ENCODE measurements around the gene OR2T4. TPM values are rescaled to one million over a fixed set of nuclear protein-coding genes. Genes with fewer than 3 reads are reported as not detected.

Gene OR2T4
- total RNA-seq, 1 donor: not detected

GRCh38 chr1:248402748-248403147, 41.3 kb downstream of the OR2T4 start, which contains the start of gene OR2T1:
Gene OR2T1, plus strand, starts transcription at chr1:248403048. Its CDS starts 3,100 bp downstream, at chr1:248406148.
- no peak for DNase-seq (ENCODE audit: low read depth)
- H3K4me3 ChIP-seq (ENCODE audit: low read depth, low read length): no peak within 1 kb of the TSS
- TF ChIP-seq CTCF (IDR thresholded peaks at IDR 0.05; ENCODE audit: insufficient read depth, low read depth, low read length): no peak

GRCh38 chr1:248404024-248404423, 42.6 kb downstream of the OR2T4 start:
- H3K4me3 ChIP-seq (ENCODE audit: low read depth, low read length): no peak overlapping the region
- DNase-seq (ENCODE audit: low read depth): peak; percentile 20
- no peak for TF ChIP-seq CTCF (IDR thresholded peaks at IDR 0.05; ENCODE audit: insufficient read depth, low read depth, low read length)

- TF ChIP-seq CTCF (IDR thresholded peaks at IDR 0.05; ENCODE audit: insufficient read depth, low read depth, low read length): no peak
- no peak overlapping the region for H3K4me3 ChIP-seq (ENCODE audit: low read depth, low read length)
- DNase-seq (ENCODE audit: low read depth): no peak
Measured at GRCh38 chr1:248406721-248407692, 45.5 kb downstream of the OR2T4 start.

Other genes starting within 250 kb of the OR2T4 start
- gene OR2M5, start 216.5 kb upstream of the OR2T4 start, total RNA-seq: not detected in 2 replicates
- gene OR2M2, start 186.8 kb upstream of the OR2T4 start, total RNA-seq: not detected in 2 replicates
- not detected in 2 replicates for gene OR2M3, start 164.4 kb upstream of the OR2T4 start, total RNA-seq
- not detected in 2 replicates for gene OR2M4, start 130.2 kb upstream of the OR2T4 start, total RNA-seq
- gene OR2T33, start 83.7 kb upstream of the OR2T4 start, total RNA-seq: not detected in 2 replicates
- not detected in 2 replicates for gene OR2T12, start 58.2 kb upstream of the OR2T4 start, total RNA-seq
- not detected in 2 replicates for gene OR2M7, start 37.1 kb upstream of the OR2T4 start, total RNA-seq
- gene OR14C36, start 12.9 kb upstream of the OR2T4 start, total RNA-seq: not detected in 2 replicates
- not detected in 2 replicates for gene OR2T6, start 14.1 kb downstream of the OR2T4 start, total RNA-seq
- gene OR2T1, start 41.4 kb downstream of the OR2T4 start, total RNA-seq: not detected in 2 replicates
- gene OR2T2, start 84.0 kb downstream of the OR2T4 start, total RNA-seq: not detected in 2 replicates
- not detected in 2 replicates for gene OR2T3, start 111.7 kb downstream of the OR2T4 start, total RNA-seq
- not detected in 2 replicates for gene OR2T5, start 126.9 kb downstream of the OR2T4 start, total RNA-seq
- gene OR2G6, start 146.4 kb downstream of the OR2T4 start, total RNA-seq: not detected in 2 replicates
- not detected in 2 replicates for gene OR2T29, start 201.1 kb downstream of the OR2T4 start, total RNA-seq
- gene OR2T34, start 213.1 kb downstream of the OR2T4 start, total RNA-seq: not detected in 2 replicates
- gene OR2T10, start 236.0 kb downstream of the OR2T4 start, total RNA-seq: not detected in 2 replicates

Data from fibroblast of villous mesenchyme (primary cell).